DOHH2 (cell line): ENCODE data around the gene SKAP2.

Source experiments
- CTCF ChIP-seq: fragments of 200-600 bp; sonication (generic); IDR thresholded peaks from one replicate; pipeline ENCODE4 v1.5.1; 2014; ENCODE audit warnings: antibody characterized with exemption, mild to moderate bottlenecking, low read depth, low read length; ENCODE audit not compliant: poor library complexity, severe bottlenecking
- EZH2phosphoT487 ChIP-seq: fragments of 200-600 bp; sonication (generic); IDR thresholded peaks from 2 replicates; pipeline ENCODE4 v1.6.1; 2017; ENCODE audit warnings: borderline replicate concordance, mild to moderate bottlenecking, antibody characterized with exemption, low read length, moderate library complexity, mixed read lengths

GRCh38 chr7:26868841-26869495, 4.6 kb upstream of the SKAP2 start:
- TF ChIP-seq CTCF, result no peak
- no peak for TF ChIP-seq EZH2phosphoT487
